Right lobe of liver (tissue), 6 donors: ENCODE results near the gene CYP11A1. TPM values are rescaled to one million over a fixed set of nuclear protein-coding genes. Genes with fewer than 3 reads are reported as not detected.

Source experiments
- ATAC-seq, 4 donors: fragments of 200-7000 bp; cut with Tn5 transposase; one replicate each; pipeline ENCODE4 v1.9.1; 2020; ENCODE audit warnings: mild to moderate bottlenecking in 4 of 4, moderate library complexity in 4 of 4
- DNase-seq, 3 donors: peaks; one replicate each; pipeline ENCODE4 v3.0.0-alpha.2; 2020
- H3K27ac ChIP-seq, 3 donors: fragments of 200-600 bp; one replicate each; pipeline ENCODE4 v1.8.0; 2022
- H3K27me3 ChIP-seq, 2 donors: fragments of 200-600 bp; one replicate each; pipeline ENCODE4 v1.8.0; 2022
- H3K36me3 ChIP-seq, 4 donors: fragments of 200-600 bp; sonication (generic) in 1 of 4; one replicate each; pipeline versions ENCODE4 v1.5.1 to v1.8.0; 2017 to 2022; ENCODE audit warnings: control low read depth in 1 of 4
- H3K4me1 ChIP-seq, 4 donors: fragments of 200-600 bp; sonication (generic) in 1 of 4; one replicate each; pipeline versions ENCODE4 v1.5.1 to v1.8.0; 2017 to 2022; ENCODE audit warnings: control low read depth in 1 of 4
- H3K4me3 ChIP-seq, 3 donors: fragments of 200-600 bp; one replicate each; pipeline ENCODE4 v1.8.0; 2022
- H3K9me3 ChIP-seq, 4 donors: fragments of 200-600 bp; sonication (generic) in 1 of 4; one replicate each; pipeline versions ENCODE4 v1.5.1 to v1.8.0; 2017 to 2022; ENCODE audit warnings: control low read depth in 1 of 4
- POLR2A ChIP-seq: fragments of 450-650 bp; IDR thresholded peaks from one replicate; pipeline ENCODE4 v1.6.1; 2017; ENCODE audit warnings: antibody characterized with exemption, mild to moderate bottlenecking
- WGBS: methylation state at CpG from one replicate; pipeline ENCODE4 v1.1.6; 2018; ENCODE audit warnings: low coverage, low lambda C conversion rate; ENCODE audit not compliant: insufficient coverage; ENCODE audit errors: missing lambda C conversion rate; 5-methylcytosine and 5-hydroxymethylcytosine counted together
- intact Hi-C, 2 donors: fragments of 100-400 bp; cut with DNase I; formaldehyde crosslinking; loops; one replicate each; pipeline versions ENCODE4 v1.11.2 to v1.14.1; 2022
- total RNA-seq, 6 experiments: library from RNA; depleted of rRNA in 2 of 6; stranded (reverse); fragments of >200 nt in 2 of 6; fragmentation: NEBNext Ultra II Directional in 3 of 6; extraction: Animal tissue kit (Norgen Biotek cat#: 25700) in 3 of 6; gene quantifications; one replicate each; pipeline versions ENCODE4 v1.1.0 to v1.2.4, GENCODE V29; 2016 to 2023
- TF ChIP-seq, protein P1 (sequence below), 4 donors: fragments of 200-600 bp in 3 of 4; fragments of 450-650 bp in 1 of 4; IDR thresholded peaks; one replicate each; pipeline versions ENCODE4 v1.5.1 to v1.8.0; 2016 to 2022; ENCODE audit warnings: antibody characterized with exemption in 4 of 4, mild to moderate bottlenecking in 2 of 4
- donor health status: DM: no; HTN: yes; CAD: no.
- donor health status: DM: no; HTN: no; CAD: no.
- donor health status: DM: no; HTN: no; CAD: no.
- donor health status: DM: no; HTN: yes; CAD: no.
- donor health status: DM: no; HTN: yes; CAD: no.

CYP11A1 gene
- total RNA-seq, 6 experiments from 2014 or later, result 2.5 to 6.4 (median 2.8) TPM

DNA sequence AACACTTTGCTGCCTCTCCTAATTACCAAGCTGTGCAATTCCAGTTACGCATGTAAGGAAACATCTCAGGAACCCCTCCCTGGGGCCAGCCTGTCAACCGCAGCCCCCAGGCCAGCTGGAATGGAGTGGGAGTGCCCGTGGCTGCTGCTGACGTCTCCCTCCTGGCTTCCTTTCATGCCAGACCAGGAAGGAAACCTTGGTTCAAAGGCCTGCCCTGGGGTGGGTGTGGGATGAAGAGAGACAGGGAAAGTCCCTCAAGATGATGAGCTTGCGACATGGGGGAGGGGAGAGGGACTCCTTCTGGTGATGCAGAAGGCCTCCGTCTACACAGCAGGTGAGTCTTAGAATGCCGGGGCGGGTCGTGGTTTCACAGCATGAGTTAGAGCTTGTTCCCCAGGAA is 11.4 kb upstream of the CYP11A1 start:
- Histone ChIP-seq H3K9me3 (no peaks in the 10 kb centered on the region), H3K4me1 (peaks cover 0 to 15% (median 4%) of the 10 kb centered on the region in 4 donors), H3K36me3 (no peaks in the 10 kb centered on the region), H3K4me3 (no peak overlapping the region), H3K27ac (no peak overlapping the region), H3K27me3 (no peaks in the 10 kb centered on the region)
- intact Hi-C loops, result loop anchor here (5.0 to 10.0 kb wide), 3 partner anchors 113 to 256 kb away; partner anchors contain the start of gene CLK3 (in 1 of the 2)
- ATAC-seq (no peak), DNase-seq (peak in 1 of 3 donors; percentile 30)
- WGBS, result 47% methylated on average over 8 of the region's 9 CpGs
- no peak for TF ChIP-seq POLR2A
- TF ChIP-seq, protein P1, sequence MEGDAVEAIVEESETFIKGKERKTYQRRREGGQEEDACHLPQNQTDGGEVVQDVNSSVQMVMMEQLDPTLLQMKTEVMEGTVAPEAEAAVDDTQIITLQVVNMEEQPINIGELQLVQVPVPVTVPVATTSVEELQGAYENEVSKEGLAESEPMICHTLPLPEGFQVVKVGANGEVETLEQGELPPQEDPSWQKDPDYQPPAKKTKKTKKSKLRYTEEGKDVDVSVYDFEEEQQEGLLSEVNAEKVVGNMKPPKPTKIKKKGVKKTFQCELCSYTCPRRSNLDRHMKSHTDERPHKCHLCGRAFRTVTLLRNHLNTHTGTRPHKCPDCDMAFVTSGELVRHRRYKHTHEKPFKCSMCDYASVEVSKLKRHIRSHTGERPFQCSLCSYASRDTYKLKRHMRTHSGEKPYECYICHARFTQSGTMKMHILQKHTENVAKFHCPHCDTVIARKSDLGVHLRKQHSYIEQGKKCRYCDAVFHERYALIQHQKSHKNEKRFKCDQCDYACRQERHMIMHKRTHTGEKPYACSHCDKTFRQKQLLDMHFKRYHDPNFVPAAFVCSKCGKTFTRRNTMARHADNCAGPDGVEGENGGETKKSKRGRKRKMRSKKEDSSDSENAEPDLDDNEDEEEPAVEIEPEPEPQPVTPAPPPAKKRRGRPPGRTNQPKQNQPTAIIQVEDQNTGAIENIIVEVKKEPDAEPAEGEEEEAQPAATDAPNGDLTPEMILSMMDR (IDR thresholded peaks at IDR 0.05), result no peak

DNA sequence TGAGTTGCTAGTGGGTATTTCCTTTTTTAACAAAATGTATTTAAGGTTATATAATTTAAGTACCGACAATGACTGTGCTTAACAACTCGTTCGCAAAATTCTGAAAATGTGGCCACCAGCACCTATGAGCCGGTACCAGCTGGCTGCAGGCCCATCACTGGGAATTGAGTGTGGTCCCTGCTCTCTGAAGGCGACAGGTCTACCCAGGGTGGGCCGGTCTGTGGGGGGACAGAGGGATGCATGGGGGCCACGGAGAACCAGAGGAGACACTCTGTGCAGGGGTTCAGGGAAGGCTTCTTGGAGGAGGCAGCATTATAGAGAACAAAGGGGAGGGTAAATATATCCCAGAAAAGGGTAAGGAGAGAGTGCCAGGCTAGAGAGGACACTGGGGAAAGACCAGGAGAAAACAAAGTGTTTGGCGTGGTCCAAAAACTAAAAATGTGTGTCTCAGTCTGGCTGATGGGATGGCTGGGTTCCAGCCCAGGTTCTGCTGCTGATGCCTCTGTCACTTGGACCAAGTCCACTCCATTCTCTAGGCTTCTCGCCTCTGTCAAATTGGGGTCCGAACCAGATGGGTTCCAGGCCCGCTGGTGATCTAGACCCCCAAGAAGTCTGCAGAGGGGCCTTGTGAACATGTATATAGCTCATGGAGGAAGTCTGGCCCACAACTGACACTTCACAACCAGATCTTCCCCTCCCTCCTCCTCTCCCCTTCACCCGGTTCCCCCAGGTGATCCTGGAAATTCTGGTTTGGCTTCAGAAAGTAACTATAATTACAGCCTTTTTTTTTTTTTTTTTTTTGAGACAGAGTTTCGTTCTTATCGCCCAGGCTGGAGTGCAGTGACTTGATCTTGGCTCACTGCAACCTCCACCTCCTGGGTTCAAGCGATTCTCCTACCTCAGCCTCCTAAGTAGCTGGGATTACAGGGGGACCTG is 10.7 kb upstream of the CYP11A1 start:
- H3K27me3 ChIP-seq, result no peaks in the 10 kb centered on the region
- peaks cover 0 to 17% (median 4%) of the 10 kb centered on the region in 4 donors for H3K4me1 ChIP-seq
- H3K9me3 ChIP-seq, result no peaks in the 10 kb centered on the region
- H3K4me3 ChIP-seq, result no peak overlapping the region
- DNase-seq, result peak in 1 of 3 donors; percentile 43
- intact Hi-C loops, result loop anchor here (5.0 to 10.0 kb wide), 3 partner anchors 114 to 257 kb away; partner anchors contain the start of gene CLK3 (in 1 of the 2)
- H3K27ac ChIP-seq, result no peak overlapping the region
- no peaks in the 10 kb centered on the region for H3K36me3 ChIP-seq
- TF ChIP-seq, protein P1 (IDR thresholded peaks at IDR 0.05), result no peak
- WGBS, result 71% methylated on average over 8 of the region's 15 CpGs
- ATAC-seq, result no peak

DNA sequence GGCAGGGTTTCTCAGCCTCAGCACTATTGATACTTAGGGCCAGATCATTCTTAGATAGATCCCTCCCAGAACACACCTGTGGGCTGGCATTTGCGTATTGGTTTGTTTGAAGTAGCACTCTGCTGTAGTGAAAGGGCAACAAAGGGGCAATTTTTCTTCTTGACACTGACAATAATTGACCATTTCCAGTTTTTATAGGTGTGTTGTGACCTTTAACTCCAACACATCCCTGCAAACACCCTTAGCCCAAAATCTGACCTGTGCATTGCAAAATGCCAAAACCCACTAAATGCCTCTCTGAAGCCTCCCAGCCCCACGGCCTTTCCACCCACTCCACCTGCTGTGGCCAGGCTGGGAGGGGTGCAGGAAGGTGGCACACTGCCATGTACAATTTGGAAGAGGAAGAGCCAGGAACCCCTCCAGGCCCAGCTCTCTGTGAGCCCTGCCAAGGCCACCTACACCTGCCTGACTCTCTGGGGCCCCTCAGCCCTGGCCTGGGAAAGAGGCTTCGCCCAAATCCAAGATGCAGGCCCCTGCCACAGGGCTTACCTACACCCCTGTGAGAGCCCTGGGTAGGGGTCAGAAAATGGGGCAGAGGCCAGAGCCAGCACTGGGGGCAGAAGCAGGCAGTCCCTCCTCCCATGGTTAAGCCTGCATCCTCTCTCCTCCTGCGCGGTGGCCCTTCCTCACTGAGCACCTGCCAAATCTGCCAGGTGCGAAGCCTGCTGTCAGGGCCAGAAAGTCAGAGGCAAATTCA is 9.6 kb upstream of the CYP11A1 start:
- Histone ChIP-seq H3K4me1 (peaks cover 0 to 17% (median 4%) of the 10 kb centered on the region in 4 donors), H3K36me3 (no peaks in the 10 kb centered on the region), H3K27ac (no peak overlapping the region), H3K4me3 (no peak overlapping the region), H3K27me3 (no peaks in the 10 kb centered on the region), H3K9me3 (no peaks in the 10 kb centered on the region)
- TF ChIP-seq, protein P1 (IDR thresholded peaks at IDR 0.05), result no peak
- no peak for TF ChIP-seq POLR2A
- 90% methylated on average over 2 of the region's 6 CpGs for WGBS
- peak in 1 of 3 donors; percentile 39 for DNase-seq
- no peak for ATAC-seq
- intact Hi-C loops, result loop anchor here (5.0 to 10.0 kb wide), 3 partner anchors 115 to 258 kb away; partner anchors contain the start of gene CLK3 (in 1 of the 2)

DNA sequence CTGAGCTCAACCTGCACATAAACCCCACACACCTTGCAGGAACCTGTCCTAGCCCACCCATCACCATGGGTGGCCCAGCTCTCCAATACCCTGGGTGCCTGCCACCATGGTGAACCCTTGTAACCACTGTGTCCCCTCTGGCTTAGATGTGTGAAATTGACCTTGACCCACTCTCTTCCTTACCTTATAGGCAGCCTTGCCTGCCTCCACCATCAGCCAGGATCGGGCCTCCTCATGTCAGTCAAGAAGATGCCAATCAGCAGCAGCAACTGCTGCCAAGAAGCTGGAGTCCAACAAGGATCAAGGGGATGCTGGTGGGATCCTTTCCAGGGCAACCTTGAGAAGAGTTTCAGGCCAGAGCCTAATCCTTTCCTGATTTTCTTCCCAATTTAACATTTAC is 8.8 kb upstream of the CYP11A1 start:
- Histone ChIP-seq H3K4me3 (no peak overlapping the region), H3K9me3 (no peaks in the 10 kb centered on the region), H3K27ac (no peak overlapping the region), H3K27me3 (no peaks in the 10 kb centered on the region), H3K4me1 (peaks cover 0 to 17% (median 4%) of the 10 kb centered on the region in 4 donors), H3K36me3 (no peaks in the 10 kb centered on the region)
- no peak for TF ChIP-seq POLR2A
- TF ChIP-seq, protein P1 (IDR thresholded peaks at IDR 0.05), result no peak
- WGBS, result no CpG with 5 or more reads among the region's 1 CpG
- intact Hi-C loops, result loop anchor here (5.0 to 10.0 kb wide), 3 partner anchors 116 to 259 kb away; partner anchors contain the start of gene CLK3 (in 1 of the 2)
- DNase-seq, result peak in 1 of 3 donors; percentile 27
- ATAC-seq, result no peak
